CD1c-positive myeloid dendritic cell (primary cell): ENCODE data around the gene ELP4.
"Not testable (repeated sequence)": the region's sequence is repeated elsewhere in the genome, so short reads cannot be mapped to it uniquely, and the experiment has no call there.

Source experiments
- DNase-seq: peaks from one replicate; pipeline ENCODE4 v3.0.0-alpha.2; 2016; ENCODE audit errors: extremely low spot score

ELP4 gene

DNA sequence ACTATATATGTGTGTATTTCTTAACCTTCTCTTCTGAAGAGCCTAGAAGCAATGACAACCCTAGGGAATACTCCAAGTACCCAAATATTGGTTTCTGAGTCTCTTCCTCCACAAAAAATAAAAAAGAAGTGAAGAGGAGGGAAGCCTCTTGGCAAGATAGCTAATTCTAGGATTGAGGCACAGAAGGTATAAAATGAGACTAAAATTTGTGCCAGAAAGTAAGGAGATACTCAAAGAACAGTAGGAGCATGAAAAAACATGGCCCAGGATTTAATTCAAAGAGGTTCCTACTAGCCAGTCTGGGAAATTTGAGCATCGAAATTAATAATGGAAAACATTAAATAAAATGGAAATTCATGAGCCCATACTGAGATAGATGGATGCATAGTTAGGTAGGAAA, 189.5 kb downstream of the ELP4 start:
- no peak for DNase-seq

DNA sequence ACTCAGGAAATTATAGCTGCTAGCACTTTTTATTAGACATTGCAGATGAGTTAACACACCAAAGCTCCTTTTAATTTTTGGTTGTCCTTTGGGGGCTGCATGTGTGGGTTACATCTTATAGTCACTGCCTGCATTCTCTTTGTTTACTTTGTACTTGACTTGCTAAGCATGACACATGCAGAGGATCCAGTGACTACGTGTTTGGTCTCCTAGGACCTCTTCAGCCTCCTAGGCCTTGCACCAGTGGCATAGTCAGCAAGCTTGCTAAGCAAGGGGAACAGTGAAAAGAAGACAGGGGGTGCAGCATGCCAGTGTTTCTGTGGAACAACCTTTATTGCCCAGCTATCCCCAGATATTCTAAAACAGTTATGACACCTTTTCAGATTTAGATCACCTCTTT, 193.4 kb downstream of the ELP4 start:
- no peak for DNase-seq

DNA sequence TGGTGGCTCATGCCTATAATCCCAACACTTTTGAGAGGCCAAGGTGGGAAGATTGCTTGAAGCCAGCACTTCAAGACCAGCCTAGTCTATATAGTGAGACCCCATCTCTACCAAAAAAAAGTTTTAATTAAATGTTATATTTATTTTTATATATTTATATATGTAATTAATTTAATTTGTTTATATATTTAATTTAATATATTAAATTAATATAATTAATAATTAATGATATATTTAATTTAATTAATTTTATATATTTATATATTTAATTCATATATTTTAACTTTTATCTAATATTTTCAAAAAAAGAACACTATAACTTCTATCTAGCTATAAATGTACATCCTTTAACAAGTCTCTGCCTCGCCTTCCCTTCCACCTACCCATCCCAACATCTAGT, 196.8 kb downstream of the ELP4 start:
- no peak for DNase-seq

DNA sequence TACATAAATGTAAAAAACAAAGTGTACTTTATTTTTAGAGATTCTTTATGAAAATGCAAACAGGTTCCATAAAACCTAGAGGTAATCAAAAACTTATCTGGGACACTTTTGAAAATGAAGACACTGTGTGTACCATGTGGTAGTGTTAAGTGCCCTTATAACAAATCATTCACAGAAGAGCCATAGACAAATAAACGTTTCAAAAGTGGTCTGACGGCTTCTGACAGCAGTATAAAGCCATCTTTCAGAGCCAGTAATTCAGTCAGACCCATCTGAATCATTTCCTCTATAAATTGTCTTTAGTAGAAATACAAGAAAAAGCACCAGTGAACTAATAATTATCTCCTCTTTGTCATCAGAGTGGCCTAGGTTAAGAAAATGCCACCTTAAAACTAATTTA, 201.6 kb downstream of the ELP4 start:
- no peak for DNase-seq

- DNase-seq: no peak
Measured at GRCh38 chr11:31712851-31713250, 203.3 kb downstream of the ELP4 start.

DNA sequence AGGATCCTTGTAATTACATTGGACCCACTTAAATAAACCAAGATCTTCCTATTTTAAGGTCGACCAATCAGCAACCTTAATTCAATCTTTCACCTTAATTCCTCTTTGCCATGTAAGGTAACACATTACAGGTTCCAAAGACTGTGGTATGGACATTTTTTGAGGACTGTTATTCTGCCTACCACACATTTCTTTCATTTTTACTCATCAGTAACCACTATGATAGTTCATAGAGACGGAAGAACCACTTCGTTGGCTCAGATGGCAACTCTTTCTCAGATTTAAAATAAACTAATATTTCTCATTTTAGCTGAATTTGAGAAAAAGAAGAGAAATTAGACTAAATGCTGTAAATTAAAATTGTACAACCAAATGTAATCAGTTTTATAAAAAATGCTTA, 205.3 kb downstream of the ELP4 start:
- no peak for DNase-seq

DNA sequence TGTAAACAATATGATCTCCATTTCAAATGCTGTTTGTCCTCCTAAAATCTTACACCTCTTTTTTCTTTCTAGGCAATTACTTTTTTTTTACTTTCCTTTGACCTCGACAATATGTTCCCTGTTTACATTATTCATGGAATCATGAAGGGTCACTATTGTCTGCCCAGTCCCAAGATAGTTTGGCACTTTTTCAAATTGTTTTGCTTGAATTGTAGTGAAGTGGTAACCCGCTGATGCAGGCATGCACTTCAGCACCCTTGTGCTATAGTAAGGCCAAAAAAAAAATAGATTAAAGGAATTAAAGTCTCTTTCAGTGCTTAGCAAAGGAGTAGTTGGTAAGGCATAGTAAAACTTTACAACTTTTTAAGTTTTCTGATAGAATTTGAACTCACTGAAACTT, 210.7 kb downstream of the ELP4 start:
- no peak for DNase-seq

DNA sequence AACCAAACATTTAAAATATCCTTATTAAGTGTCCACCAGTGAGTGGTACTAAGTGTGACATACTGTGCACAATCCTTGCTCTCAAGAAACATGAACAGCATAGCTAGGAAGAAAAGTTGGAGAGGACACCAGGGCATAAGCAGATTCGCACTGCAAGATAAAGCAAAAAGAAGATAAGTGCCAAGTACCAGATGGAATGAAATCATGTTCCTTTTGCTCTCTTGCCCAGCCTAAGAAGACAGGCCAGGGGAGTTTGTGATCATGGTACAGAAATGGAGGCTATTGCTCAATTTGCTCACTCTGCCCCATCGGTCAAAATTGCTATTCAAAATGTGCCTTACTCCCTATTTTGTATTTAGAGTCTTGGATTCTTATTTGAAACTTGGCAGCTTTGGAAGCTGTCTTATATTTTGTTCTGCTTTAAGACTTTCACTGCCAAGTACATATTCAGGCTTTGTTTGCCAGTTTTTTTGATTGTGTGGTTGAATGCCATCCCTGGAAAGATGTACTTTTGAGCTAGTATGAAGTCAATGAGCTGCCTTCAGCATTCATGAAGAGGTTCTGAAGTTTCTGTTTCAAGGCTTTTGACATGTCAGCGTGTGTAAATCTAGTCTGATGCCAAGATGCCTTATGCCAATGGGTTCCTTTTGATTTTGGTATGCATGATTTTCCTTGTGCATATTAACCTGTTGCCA, 211.3 kb downstream of the ELP4 start:
- no peak for DNase-seq

- no peak for DNase-seq
Measured at GRCh38 chr11:31722754-31723153, 213.2 kb downstream of the ELP4 start.

DNA sequence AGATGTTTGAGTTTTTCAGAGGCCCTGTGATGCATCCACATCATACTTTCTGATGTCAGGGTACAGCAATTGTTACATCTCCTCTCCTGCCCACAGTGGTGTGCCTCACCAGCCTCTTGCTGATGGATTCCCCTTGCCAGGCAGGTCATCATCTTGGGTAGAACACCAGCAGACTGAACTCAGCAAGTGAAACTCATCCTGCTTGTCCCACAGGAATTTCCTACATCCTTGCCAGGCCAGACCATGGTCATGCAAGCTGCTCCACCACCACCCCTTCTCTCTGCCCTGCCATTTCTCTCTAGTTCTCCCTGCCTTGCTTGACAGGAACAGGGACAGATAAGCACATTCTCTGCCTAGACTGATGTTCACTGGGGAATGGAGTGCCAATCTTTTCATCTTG, 215.6 kb downstream of the ELP4 start:
- no peak for DNase-seq

DNA sequence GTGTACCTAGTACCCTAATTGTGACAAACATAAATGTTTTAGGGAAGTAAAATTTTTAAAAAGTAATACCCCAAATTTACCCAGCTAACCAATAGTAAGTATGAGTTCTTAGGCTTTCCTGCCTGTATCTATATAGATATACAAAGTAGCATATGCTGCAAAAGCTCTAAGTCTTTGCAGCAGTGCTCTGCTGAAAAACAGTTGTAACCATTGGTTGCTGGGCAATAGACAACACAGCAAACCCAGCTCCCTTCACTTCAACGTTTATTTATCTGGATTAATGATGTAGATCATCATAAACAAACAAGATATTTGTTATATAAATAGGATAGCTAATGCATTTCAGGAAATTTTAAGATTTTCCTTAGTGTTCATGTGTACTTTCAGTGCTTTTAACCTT, 218.9 kb downstream of the ELP4 start:
- no peak for DNase-seq

DNA sequence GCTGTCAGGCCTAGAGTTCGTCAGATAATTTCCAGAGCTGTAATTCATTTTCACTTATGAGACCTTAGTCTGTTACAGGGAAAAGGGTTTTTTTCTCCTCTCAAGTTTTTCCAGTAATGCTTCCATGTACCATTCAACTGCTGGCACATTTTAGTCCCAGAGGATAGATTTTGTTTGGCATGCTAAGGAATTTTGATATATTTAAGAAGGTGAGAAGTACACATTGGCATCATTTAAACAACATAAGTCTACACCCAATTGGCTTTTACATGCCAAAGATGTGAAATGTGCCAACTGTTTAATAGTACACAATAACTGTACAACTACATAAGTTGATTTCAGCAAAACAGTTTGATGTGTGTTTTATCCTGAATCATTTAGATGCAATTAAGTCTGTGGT, 230.6 kb downstream of the ELP4 start:
- DNase-seq: no peak

DNA sequence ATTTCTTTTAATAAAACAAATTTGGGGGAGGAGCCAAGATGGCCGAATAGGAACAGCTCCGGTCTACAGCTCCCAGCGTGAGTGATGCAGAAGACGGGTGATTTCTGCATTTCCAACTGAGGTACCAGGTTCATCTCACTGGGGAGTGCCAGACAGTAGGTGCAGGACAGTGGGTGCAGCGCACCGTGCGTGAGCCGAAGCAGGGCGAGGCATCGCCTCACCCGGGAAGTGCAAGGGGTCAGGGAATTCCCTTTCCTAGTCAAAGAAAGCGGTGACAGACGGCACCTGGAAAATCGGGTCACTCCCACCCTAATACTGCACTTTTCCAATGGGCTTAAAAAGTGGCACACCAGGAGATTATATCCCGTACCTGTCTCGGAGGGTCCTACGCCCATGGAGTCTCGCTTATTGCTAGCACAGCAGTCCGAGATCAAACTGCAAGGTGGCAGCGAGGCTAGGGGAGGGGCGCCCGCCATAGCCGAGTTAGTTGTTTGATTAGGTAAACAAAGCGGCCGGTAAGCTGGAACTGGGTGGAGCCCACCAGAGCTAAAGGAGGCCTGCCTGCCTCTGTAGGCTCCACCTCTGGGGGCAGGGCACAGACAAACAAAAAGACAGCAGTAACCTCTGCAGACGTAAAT, 231.3 kb downstream of the ELP4 start:
- not testable (repeated sequence) for DNase-seq

DNA sequence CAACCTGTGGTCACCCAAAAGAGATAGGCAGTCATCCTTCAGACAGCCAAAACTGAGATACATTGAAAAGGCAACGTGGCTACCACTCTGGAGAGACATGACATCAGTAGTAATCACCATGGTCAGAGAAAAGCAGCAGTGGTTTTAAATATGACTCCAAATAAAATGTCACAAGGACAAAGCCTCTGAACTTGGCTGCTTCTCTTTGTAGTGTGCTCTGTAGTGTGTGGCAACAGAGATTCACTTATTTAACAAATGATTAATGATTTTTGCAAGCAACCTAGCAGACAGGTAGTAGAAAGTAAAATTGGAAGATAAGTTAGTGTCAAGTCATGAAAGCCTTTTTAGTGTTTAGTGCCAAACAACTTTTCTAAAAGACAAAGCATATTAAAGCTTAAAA, 238.0 kb downstream of the ELP4 start:
- DNase-seq: no peak

DNA sequence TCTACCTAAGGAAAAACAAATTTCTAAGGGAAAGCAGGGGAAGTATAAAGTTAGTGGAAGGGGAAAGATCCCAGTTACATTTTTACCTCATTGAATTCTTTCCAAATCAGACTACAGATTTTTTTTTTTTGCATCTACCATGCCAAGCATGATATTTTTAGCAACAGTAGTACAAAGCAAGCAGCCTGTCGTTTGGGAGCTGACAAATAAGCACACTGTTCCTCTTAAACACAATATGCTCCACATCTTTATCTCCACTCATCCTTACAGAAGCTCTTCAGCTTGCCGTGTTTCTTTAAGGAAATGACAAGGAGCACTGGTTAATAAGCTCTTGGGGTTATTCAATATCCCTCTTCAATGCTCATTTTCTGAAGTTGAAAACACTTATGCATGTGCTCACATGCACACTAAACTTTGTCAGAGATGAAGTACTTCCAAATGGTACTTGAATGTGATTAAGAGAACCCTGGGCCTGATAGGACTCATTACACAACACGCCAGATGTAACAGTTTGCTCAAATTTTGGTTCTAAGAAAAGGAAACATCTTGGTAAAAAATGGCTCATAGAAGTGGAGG, 247.8 kb downstream of the ELP4 start:
- no peak for DNase-seq

DNA sequence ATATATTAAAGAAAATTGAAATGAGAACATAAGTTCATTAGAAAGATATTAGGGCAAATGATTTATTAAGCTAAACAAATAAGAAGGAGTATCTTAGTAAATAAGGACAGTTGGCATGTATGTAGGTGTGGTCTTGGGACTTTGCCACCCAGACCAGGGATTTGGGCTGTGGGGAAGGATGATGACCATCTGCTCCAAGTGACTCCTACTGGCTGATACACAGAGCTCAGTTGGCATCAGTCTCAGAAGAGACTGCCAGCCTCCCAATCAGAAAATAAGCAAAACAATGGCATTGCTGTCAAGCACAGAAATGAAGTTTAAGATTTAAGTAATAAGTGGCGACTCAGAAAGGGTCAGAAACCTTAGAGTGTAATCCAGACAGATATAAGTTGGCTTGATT, 252.1 kb downstream of the ELP4 start:
- DNase-seq: no peak

DNA sequence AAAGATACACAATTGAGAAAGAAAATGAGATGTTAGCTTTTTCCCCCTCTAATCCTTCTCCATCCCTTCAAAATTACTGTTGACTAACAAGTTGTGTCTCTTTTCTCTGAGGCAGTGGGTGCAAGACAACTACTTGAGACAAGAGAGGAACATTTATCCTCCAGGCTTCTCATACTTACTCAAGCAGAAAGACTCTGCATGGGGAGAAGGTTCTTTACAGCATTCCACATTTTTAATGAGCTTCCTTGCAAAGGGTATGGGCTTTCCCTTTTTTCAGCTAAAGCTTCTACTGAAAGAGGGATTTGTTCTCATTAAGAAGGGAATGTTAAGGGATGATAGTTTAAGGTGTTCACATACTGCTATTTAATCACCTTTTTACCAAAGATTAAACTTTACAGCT, 253.7 kb downstream of the ELP4 start:
- no peak for DNase-seq

DNA sequence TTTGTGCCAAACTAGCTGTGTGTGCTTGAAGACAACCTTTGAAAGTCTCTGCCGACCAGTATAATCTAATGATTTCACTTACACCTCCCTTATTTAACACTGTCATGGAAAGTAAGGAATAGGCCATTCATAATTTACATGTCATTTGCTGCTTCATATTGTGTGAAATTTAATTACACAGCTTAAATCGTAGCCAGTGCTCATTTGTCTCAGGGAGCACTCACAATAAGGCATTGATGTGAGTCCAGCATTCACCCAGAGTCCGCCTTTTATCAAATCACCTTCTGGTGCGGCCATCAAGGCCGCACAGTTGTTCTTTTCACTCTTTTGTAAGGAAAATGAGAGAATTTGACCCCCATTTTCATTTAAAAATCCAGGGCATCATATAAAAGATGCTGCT, 254.7 kb downstream of the ELP4 start:
- no peak for DNase-seq

- DNase-seq: no peak
Measured at GRCh38 chr11:31764766-31765165, 255.2 kb downstream of the ELP4 start.

- DNase-seq: no peak
Measured at GRCh38 chr11:31767066-31767465, 257.5 kb downstream of the ELP4 start.

DNA sequence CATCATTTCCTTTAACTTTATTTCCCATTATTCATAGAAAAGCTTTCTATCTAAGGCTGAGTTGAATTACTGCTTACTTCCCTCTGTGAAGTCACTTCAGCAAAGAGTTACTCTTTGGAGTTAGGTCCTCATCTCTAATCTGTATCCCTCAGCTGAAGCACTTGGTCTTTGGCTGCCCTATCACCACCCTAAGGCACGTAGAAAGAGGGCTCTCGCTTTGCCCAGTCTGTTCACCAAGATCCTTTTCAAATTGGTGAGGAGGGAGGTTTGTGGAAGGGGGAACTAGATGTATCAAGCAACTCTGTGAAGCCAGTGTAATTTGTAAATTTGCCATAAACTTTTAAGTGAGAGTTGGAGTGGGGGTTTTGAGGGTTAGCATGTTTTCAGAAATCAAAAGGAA, 258.1 kb downstream of the ELP4 start:
- DNase-seq: no peak

- no peak for DNase-seq
Measured at GRCh38 chr11:31768749-31769640, 259.4 kb downstream of the ELP4 start.
